Mucosa of gallbladder (tissue), 1 donor: ENCODE data around the gene MBNL1. TPM values are rescaled to one million over a fixed set of nuclear protein-coding genes. Genes with fewer than 3 reads are reported as not detected.

Experiments used
- DNase-seq: peaks from one replicate; pipeline ENCODE4 v3.0.0-alpha.2; 2020; ENCODE audit warnings: low spot score
- total RNA-seq: library from RNA; stranded (reverse); gene quantifications from one replicate; pipeline ENCODE4 v1.2.1, GENCODE V29; 2021
- donor health status: DM: no; HTN: no; CAD: no.

MBNL1 gene
- total RNA-seq, 1 donor from 2014 or later = 223 TPM

DNA sequence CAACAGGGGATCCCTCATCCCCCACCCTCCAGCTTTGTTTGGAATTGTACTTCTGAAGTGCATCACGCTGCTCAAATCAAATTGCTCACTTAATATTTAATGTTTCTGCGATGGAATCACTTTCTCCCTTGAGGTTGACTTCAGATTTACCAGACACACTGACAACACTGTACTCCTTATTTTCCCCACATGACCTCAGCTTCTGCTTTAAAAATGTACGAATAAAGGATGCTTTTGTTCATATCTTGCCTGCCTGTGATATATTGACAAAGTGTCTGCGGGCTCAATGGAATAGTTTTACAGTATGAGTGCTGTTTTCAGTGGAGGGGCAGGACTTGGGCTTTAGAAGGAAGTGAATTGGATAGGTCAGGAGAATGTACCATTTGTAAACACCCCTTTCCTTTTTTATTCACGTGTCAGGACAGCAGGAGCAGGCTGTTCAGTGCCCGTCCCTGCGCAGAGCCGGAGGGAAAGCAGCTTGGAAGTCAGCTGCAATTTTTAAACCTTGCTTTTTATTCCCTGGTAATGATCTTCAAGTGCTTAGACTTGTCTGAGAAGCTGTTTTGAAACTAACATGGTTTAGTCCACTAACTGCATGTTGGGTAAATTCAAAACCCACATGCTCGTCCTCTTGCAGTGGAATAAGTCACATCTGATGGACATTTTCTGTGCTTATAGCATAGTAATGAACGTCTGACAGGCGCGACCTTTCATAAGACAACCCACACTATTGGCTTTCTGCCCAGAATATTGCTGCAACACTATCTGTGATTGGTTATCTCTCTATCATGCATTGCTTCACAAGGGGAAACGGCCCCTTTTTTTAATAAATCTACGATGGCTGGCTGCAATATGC, 29.9 kb downstream of the MBNL1 start:
- peak; percentile 80 for DNase-seq

DNA sequence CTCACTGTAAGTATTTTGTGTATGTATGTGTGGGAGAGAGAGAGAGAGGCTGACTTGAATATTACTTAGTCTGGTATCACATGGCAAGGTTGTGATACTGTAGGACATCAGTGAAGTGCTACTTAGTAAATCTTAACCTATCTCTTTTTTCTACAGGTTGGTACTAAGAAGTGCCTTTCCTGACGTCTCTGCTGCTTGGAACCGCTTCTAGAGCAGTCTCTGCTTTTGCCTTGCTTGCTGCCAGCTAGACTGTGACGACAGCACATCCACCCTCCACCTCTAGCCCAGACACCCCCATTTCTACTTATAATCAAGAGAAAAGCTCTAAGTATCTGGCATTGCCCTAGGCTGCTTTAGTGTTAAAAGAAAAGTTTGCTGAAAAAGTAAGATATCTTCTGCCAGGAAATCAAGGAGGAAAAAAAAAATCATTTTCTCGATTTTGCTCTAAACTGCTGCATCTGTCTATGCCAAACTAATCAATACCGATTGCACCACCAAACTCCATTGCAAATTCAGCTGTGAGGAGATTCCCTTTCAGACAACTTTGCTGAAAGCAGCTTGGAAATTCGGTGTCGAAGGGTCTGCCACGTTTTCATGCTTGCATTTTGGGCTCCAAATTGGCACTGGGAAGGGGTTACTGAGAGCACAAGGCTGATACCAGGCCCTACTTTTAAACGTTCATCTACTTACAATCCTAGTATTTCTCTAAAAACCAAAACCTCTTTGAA, 30.7 kb downstream of the MBNL1 start:
- no peak for DNase-seq

DNA sequence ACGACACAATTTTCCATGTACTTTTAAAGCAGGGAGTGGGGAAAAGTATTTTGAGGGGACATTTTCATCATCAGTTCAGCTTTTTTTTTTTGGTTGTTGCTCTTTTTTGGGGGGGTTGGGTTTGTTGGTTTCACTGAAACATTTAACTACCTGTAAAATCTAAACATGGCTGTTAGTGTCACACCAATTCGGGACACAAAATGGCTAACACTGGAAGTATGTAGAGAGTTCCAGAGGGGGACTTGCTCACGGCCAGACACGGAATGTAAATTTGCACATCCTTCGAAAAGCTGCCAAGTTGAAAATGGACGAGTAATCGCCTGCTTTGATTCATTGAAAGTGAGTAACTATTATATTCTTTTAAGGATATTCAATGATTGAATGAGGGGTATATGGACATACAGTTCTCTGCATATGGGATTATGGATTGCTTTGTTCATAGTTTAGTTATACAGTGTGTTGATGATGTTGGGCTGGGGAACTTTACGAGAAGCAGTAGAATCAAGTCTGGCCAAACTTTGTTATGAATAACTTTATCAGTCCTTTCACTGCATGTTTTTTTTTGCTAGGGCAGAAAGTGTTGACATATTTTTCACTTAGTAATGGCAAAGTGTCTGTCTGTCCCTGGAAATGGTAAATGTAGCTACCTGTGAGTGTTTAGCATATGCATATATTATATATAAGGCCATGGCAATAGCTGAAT, 31.5 kb downstream of the MBNL1 start:
- no peak for DNase-seq

DNA sequence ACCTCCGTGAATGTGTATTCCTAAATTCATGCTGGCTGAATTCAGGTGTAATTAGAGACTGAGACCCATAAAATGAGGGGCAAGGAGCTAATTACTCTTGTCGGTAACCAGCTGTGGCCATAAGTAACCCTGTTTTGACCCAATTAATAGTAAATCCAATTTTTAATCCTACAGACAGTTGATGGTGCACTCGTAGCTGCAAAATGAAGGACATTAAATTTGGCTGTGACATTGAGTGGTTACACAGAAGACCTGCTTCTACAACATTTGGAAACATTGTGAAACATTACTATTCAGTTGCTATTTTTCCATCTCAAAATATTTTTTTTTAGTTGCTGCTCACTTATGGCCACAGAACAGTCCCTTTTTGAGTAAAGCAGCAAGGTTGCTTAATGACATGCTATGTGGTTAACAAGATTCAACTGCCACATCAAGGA, 33.0 kb downstream of the MBNL1 start:
- no peak for DNase-seq

DNA sequence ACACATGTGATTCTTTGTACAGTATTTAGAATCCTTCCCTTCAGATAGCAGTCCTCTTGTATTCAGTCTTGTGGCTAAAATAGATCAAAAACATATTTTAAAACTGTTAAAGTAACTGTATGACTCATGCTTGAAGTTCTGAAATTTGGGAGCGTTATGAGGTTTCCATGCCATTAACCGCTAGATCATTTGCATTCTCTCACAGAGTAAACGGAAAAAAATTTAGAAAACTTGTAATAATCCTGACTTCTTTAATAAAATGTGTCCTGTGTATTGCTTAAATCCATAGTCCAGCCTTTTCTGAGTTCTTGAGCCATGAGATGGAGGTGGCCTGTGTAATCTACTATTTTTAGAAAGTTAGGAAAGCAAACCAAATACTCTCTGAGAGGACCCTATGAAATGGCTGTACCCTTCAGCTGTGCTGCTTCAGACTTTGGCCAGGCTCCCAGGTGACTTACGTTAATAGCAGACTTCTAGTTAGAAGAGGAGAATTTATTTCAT, 33.8 kb downstream of the MBNL1 start:
- DNase-seq = peak; percentile 42

DNA sequence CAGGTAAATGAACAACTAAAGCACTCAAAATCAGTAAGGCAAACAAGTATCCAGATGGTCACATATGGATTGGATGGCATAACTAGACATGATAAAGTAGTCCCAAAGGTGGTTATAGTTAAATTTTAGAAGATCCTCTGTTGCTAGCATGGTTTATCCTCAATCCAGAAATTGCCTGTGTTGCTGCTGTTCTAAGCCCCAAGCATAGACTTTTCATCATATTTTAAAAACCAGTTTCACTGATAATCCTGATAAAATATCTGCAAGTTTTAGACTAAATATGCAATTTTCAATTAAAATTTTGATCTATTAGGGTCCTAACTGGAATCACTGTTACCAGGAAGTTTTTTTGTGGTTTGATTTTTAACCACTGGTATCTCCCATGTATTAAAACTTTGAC, 35.4 kb downstream of the MBNL1 start:
- DNase-seq = no peak

DNA sequence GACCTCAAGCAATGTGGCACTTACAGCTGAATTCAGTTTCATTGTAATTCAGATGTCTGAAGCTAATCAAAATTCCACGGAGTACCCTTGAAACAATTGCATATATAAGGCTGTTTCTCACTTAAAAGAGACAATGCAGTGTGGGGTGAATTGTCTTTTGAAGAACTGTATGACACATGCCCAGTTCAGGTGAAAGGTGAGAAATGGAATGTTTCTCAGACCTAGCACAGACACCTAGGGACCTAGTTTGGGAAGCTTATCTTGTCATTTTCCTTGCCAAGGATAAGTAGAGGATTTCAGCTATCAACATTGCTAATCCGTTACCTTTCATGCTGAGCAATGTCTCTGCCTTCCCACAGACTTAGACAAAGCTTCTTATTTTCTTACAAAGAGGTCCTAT, 36.3 kb downstream of the MBNL1 start:
- no peak for DNase-seq

DNA sequence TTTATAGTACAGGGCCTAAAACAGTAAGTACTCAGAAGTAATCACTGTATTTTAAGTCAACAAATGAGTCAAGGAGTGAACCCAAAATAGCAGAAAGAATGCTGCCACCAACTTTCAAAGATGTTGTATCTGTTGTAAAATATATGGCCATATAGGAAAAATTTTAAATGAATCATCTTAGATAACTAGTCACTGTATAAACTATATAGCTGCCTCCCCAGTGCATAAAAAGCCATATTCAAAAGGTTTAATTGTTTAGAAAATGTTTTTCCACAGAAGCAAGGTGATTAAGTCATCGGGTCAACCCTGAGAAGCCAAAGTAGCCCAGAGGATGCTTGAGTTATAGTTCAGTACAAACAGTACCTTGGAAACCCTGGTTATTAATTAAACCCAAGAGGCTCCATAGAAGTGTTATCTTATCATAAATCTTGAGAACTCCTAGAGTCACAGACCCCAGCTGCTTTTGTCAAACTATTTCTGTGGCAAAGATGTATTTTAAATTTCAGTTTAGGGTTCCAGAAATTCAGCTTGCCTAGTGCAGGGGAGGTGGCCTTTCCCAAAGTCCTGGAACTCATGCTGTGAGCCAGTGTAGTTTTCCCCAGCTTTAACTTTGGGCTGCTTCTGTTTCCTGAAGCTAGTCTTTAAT, 39.2 kb downstream of the MBNL1 start:
- DNase-seq = no peak

DNA sequence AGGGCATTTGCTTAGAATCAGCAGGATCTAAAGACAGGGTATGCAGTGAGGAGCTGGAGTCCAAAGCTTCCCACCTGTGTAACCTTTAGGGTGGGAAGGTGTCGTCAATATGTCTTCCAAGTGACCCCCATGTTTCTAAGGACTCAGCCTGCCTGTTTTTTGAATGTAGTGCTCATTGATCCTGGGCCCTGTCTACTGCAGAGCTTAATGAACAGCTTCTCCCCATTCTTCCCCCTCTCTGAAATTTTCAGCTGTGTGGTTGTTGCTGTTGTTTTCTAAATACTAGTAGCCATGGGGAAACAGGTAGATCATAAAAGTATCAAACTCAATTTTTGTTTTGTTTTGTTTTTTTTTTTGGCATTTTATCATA, 39.7 kb downstream of the MBNL1 start:
- DNase-seq = no peak

DNA sequence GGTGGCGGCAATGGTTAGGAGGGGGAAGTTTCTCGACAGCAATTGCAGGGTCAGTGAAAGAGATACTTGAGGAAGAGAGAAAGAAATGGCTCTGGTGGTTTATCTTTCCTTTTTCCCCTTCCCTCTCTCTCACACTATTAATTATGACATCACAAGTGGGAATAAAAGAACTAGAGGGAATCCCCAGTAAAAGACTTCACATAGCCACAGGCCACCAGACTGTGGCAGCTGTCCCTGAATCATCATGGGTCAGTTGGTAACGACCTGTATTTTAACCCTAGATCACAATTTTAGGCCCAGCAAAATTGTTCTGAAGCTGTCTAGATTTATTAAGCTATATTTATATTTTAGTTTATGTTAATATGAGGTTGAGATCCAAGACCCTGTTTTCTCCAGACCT, 40.3 kb downstream of the MBNL1 start:
- no peak for DNase-seq

DNA sequence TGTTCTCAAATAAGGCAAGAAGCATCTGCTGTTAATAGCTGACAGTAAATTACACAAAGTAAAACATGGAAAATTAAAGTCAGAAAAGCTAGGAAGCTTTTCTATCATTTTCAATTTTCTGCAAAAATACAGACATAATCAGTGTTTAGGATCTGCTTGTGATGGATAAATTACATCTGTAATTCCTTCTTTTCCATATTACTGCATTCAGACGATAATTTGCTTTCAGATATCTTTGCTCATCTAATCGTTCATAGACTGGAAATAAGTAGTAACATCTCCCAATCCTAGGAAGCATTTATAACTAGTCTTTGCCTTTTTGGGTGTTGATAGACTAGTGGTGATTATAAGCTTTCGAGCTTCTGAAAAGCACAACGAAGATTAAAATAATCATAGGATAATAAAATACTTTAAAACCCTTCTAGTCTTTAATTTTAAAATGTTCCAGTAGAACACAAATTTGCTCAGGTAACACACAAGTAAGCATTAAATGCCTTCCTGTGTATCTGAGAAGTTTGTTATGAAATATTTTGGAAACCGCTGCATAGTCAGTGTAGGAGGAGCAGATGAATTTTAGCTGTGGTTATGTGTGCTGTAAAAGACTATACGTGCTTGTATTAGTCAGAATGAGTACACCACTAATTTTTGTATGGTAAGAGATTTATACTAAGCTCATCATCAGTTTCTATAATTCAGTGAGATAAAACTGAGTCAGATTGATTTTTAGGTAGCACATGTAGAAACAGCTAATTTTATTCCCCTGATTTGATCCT, 41.0 kb downstream of the MBNL1 start:
- DNase-seq = no peak

DNA sequence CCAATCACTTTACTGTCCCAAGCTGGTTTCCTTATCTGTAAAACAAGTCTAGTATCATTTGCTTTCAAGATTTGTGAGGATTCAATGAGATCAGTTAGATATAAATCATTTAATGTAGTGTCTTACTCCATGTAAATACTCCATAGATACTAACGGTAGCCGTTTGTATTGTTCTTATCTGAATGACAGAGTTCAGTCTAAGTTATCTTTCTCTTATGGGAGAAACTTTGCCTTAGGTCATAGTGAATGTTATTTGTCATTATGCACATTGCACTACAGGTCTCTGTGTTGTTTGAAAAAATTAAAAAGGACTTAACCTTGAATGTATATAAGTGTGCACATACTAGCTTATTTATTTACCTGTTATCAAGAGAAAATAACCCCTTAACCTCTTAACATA, 44.7 kb downstream of the MBNL1 start:
- no peak for DNase-seq

DNA sequence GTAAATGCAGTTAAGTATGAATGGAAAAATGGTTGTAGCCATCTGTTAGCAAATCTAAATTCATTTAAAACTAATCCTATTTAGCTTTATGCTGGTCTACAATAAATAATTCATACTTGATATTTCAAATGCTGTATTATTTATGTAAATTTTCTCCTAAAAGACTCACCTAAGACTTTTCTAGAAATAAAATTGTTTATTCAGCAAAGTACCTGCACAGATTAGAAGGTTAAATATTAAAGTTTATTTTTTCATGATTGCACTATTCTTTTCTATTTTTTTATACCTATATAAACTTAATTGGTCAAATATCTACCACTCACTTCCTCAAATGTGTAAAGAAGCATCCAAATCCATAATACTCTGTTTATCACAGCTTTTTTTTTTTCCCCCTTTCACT, 45.2 kb downstream of the MBNL1 start:
- no peak for DNase-seq

DNA sequence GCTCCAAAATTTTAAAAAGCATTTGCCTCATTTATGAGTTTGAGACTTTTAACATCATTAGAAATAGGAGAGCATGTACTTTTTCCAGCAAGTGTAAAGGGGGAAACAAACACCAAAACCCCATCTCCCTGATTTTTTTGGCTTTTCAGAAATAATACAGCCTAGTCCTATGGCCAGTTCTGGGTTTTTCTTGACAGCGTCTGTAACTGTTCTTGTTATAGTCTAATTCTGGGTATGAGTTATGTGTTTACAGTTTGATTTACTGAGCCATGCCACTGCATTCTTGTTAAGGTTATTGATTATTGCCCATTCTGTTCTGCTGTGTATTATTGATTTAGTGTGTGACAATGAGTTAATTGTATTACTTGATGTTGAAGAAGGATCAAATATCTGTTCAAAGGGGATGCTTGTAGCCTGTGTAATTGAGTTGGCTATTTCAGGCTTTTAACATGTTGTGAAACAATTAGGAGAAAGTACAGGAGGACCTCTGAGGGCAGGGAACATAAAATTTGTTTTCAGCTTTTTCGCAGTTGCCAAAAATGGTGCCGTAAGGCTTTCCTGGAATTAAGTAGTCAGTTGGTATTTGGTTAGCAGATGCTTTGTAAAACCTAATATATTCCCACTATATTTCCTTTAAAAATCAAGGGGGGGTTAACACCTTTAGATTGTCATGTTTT, 46.1 kb downstream of the MBNL1 start:
- DNase-seq = no peak

DNA sequence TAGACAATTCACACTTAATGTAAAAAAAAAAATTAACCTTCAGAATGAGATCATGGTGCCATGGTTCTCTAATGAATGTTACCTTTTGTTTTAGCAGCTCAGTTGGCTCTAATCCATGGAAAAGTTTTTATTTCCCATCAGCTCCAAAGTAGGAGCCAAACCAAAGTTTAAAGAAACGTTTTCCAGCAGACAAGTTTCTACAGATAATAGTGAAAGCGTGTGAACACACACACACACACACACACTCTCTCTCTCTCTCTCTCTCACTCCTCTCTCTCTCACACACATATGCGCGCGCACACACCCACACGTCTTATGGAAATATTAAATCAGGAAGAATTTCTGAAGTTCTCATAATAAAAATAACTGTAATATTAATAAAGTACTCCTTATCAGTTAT, 46.9 kb downstream of the MBNL1 start:
- no peak for DNase-seq

DNA sequence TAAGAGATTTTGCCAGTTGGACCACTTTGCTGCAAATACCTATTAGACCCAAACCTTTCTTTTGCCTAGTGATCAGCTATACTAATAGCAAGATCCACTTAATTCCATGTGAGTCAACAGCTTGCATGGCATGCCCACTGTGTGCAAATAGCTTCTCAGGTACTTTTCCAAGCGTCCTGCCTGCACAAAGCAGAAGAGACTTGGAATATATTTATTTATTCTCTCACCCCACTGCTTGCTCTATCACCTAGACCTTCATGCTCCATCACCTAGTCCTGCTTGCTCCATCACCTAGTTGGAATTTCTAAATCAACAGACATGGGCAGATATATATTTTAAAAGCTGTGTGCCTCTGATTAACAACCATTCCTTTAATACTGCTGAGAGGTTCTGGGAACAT, 47.6 kb downstream of the MBNL1 start:
- no peak for DNase-seq

DNA sequence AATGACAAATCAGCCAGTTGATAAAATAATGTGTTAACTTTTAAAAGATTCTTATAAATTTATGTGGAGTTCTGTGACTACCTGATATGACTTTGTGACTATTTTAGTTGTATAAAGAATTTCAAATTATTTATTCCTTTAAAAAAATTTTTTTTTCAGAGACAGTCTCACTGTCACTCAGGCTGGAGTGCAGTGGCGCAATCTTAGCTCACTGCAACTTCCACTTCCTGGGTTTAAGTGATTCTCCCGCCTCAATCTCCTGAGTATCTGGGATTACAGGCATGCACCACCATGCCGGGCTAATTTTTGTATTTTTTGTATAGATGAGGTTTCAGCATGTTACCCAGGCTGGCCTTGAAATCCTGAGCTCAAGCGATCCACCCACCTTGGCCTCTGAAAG, 48.5 kb downstream of the MBNL1 start:
- DNase-seq = no peak

DNA sequence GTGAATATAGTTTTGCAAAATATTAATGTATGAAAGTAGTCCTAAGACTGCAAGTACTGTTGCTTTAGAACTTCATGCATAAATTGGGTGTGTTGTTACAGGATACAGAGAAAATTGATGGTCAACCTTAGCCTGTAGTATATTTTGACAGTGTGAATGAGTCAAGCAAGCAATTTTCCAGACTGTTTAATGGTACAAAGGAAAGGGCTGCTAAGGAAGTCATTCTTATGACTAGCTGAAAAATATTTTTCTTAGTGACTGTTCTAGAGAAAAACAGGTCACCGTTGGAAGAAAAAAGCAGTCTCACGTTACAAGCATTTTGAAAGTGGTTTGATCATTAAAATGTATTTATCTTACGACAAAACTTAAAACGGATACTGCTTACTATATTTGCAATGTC, 49.2 kb downstream of the MBNL1 start:
- no peak for DNase-seq

DNA sequence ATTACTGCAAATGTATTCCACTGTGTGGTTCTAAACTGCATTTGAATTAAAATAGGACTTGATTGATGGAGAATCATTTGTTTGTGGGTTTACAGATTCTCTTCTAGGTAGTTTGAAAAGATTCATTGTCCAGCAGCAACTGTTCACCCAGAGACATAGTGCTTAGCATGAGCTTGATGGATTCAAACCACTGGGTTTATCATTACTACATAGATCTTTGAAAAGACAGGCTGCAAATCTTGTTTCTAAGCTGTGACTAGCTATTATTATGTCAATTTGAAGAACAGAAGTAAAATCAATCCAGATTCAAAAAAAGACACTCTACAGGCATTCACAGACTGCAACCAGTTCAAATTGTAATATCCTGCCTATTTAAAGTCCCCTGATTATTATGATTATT, 49.8 kb downstream of the MBNL1 start:
- DNase-seq = no peak

DNA sequence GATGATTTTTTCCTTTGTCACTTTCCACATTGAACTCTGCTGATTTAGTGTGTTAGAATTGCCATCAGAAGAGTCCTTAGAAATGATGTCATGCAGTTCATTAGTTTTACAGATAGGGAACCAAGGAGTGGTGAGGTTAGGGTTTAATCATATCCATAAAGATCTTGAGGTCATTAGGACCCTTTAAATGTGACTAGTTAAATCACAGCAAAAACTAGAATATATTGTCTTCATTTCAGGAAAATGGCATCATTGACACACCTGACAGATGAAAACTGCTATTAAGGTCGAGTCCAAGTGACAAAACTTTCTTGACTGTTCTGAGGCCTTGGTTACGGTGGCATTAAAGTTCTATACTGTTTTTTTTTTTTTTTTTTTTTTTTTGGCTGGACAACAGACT, 50.5 kb downstream of the MBNL1 start:
- no peak for DNase-seq
